Large intestine (tissue), 3 donors: Measurements from ENCODE around the gene EIF5AL1. TPM values are rescaled to one million over a fixed set of nuclear protein-coding genes. Genes with fewer than 3 reads are reported as not detected.
"Not testable (repeated sequence)": the region's sequence is repeated elsewhere in the genome, so short reads cannot be mapped to it uniquely, and the experiment has no call there.

ENCODE experiments used
- DNase-seq, 2 donors: peaks; one replicate each; pipeline versions ENCODE4 v3.0.0 to v3.0.0-alpha.2; 2013
- H3K27ac ChIP-seq: one replicate; pipeline ENCODE4 v1.5.1; 2013; ENCODE audit warnings: low read length
- H3K27me3 ChIP-seq: 2 replicates; pipeline ENCODE4 v1.6.1; 2013; ENCODE audit warnings: low read length; ENCODE audit not compliant: control insufficient read depth, insufficient read depth
- H3K36me3 ChIP-seq: 2 replicates; pipeline ENCODE4 v1.6.1; 2013; ENCODE audit warnings: low read length; ENCODE audit not compliant: control insufficient read depth, insufficient read depth
- H3K4me1 ChIP-seq: one replicate; pipeline ENCODE4 v1.6.1; 2013; ENCODE audit warnings: low read length; ENCODE audit not compliant: control insufficient read depth, insufficient read depth
- H3K4me3 ChIP-seq: one replicate; pipeline ENCODE4 v1.5.1; 2013; ENCODE audit warnings: low read length
- H3K9me3 ChIP-seq: one replicate; pipeline ENCODE4 v1.6.1; 2013; ENCODE audit warnings: mild to moderate bottlenecking, low read depth, low read length, moderate library complexity; ENCODE audit not compliant: control insufficient read depth
- WGBS: methylation state at CpG from one replicate; pipeline ENCODE4 v1.1.5; 2013; ENCODE audit warnings: low lambda C conversion rate; ENCODE audit not compliant: insufficient coverage; 5-methylcytosine and 5-hydroxymethylcytosine counted together
- polyA plus RNA-seq: library from polyadenylated mRNA; unstranded; fragments of 120-200 nt; gene quantifications from one replicate; pipeline ENCODE4 v1.2.1, GENCODE V29; 2013

EIF5AL1 gene
- polyA plus RNA-seq, 1 donor = 0.39 TPM

DNA sequence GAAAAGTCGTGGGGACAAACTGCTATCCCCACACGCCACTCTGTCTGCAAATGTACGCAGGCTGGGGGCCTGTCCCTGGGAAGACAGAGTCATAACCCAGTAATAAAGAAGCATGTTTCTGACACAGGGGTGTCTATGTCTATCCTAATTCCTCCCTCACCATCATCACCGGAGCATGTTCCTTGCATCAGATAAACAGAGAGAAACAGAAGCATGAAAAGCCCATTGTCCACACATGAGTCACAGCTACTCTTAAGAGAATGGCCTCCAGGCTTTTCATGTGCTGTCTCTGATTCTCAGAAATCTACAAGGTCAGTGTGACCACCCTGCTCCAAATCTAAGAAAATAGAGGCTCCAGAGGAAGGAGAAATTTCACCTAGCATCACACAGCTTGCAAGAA, 4.1 kb upstream of the EIF5AL1 start:
- H3K27ac ChIP-seq, H3K36me3 ChIP-seq, H3K4me1 ChIP-seq, DNase-seq, H3K9me3 ChIP-seq, H3K27me3 ChIP-seq, H3K4me3 ChIP-seq: not testable (repeated sequence)
- no CpG with 5 or more reads among the region's 4 CpGs for WGBS

DNA sequence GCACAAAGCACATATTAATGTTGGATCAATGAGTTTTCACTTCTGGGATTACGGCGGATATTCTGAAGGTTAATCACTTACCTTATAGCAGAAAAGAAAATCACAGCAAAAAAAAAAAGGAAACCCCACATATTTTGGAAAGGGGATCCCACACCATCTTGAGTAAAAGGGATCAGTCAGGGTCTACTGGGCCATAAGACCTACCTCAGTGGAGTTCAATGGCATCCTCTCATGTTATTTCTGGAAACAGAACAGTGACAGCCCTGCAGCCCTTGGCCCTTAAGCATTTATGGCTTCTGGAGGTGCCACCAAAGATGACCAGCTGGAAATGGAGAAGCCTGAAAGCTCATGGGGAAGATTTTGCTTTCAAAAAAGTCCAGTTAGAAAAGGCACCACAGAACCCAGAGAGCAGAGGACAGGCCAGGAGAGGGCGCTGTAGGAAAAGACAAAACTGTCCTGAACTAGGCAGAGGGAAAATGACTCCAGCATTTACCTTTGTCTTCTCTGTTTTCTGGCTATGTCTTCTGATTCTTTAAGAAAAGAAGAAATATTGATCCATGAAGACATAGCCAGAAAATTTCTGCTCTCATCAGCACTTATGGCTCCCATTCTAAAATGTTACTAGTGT, 2.9 kb upstream of the EIF5AL1 start:
- no CpG with 5 or more reads among the region's 3 CpGs for WGBS
- not testable (repeated sequence) for H3K27ac ChIP-seq, H3K9me3 ChIP-seq, H3K36me3 ChIP-seq, H3K4me1 ChIP-seq, H3K4me3 ChIP-seq, DNase-seq, H3K27me3 ChIP-seq

GRCh38 chr10:79509934-79510508, 2.3 kb upstream of the EIF5AL1 start:
- WGBS = no CpG with 5 or more reads among the region's 5 CpGs
- not testable (repeated sequence) for H3K36me3 ChIP-seq

DNA sequence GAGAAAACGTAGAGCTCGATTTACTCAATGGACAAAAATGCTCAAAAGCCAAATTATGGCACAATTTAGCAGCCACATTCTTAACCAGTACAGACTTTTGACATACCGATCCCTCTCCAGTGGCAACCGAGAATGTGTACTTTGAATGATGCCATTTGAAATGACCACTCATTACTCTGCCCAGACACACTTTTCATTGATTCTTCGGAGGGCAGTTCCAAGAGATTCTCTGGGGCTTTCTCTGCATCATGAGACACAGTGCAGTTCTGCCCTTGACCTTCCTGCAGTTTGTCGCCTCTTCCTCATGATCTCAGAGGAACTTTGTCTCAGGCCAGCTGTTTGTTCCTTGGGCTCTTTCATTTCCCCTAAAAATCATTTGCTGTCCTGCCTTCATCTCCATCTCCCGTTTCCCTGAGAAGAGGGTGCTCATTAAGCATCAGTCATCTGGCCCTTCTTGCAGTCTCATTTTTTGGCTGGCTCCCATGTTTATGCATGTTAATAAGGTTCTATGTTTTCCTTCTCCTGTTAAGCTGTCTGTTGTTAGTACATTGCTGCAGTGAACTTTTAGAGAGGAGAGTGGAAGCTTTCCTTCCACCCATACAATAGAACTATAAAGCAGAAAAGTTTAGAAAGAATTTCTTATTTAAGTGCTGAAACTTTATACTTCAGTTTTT, 4.3 kb downstream of the EIF5AL1 start:
- H3K9me3 ChIP-seq, H3K4me1 ChIP-seq, H3K27me3 ChIP-seq, H3K27ac ChIP-seq, H3K36me3 ChIP-seq, H3K4me3 ChIP-seq, DNase-seq: not testable (repeated sequence)
- no CpG with 5 or more reads among the region's 7 CpGs for WGBS

More at GRCh38 chr10:79509934-79510508, 2.3 kb upstream of the EIF5AL1 start:
- not testable (repeated sequence) for H3K4me3 ChIP-seq, DNase-seq, H3K4me1 ChIP-seq, H3K27me3 ChIP-seq, H3K9me3 ChIP-seq, H3K27ac ChIP-seq

DNA sequence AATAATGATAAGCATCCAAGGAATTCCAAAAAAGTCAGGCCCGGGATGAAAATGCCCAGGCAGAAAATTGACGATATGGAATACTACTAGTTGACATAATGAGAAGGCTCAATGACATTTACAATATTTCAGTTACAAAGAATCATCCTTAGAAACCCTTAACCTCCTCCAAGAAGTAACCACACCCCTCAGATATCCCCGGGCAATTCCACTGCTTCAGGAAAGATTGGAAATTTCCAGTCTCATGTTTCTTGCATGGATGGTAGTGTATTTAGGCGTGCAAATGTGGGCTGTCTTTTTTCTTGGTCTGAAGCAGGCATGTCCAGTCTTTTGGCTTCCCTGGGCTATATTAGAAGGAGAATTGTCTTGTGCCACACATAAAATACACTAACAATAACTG, 5.2 kb downstream of the EIF5AL1 start:
- H3K4me1 ChIP-seq, H3K9me3 ChIP-seq, DNase-seq, H3K4me3 ChIP-seq, H3K27me3 ChIP-seq, H3K27ac ChIP-seq, H3K36me3 ChIP-seq: not testable (repeated sequence)
- WGBS = no CpG with 5 or more reads among the region's 4 CpGs

DNA sequence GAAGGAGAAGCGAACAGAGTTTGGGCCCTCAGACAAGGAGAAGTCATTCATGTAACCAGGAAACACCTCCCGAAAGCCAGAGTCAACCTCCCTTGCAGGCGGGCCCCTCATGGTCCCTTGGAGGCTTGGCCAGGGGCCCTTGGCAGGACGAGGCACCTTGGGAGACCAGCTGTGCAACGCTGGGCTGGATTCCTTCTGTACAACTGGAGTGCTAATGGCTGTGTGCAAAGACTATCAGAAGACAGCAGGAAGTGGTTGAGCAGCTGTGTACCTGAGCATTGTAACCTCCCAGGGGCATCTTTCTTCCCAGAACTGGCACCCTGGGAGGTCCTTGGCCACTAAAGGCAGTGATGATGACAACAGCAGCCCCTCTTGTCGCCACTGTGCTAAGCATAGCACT, 9.4 kb downstream of the EIF5AL1 start:
- not testable (repeated sequence) for H3K36me3 ChIP-seq, DNase-seq, H3K4me1 ChIP-seq, H3K27me3 ChIP-seq, H3K9me3 ChIP-seq, H3K4me3 ChIP-seq, H3K27ac ChIP-seq
- no CpG with 5 or more reads among the region's 6 CpGs for WGBS

- H3K4me3 ChIP-seq, H3K27me3 ChIP-seq, H3K9me3 ChIP-seq, H3K36me3 ChIP-seq, DNase-seq, H3K4me1 ChIP-seq, H3K27ac ChIP-seq: not testable (repeated sequence)
- no CpG with 5 or more reads among the region's 4 CpGs for WGBS
Observed at GRCh38 chr10:79522464-79522863, 10.1 kb downstream of the EIF5AL1 start.

- not testable (repeated sequence) for H3K36me3 ChIP-seq, H3K4me1 ChIP-seq, H3K4me3 ChIP-seq, H3K27me3 ChIP-seq, H3K9me3 ChIP-seq, H3K27ac ChIP-seq, DNase-seq
- WGBS = no CpG with 5 or more reads among the region's 13 CpGs
Observed at GRCh38 chr10:79523157-79523853, 11.0 kb downstream of the EIF5AL1 start.

GRCh38 chr10:79525049-79525710, 12.8 kb downstream of the EIF5AL1 start:
- not testable (repeated sequence) for H3K36me3 ChIP-seq, DNase-seq, H3K9me3 ChIP-seq, H3K27me3 ChIP-seq, H3K27ac ChIP-seq, H3K4me1 ChIP-seq, H3K4me3 ChIP-seq
- no CpG with 5 or more reads among the region's 8 CpGs for WGBS

DNA sequence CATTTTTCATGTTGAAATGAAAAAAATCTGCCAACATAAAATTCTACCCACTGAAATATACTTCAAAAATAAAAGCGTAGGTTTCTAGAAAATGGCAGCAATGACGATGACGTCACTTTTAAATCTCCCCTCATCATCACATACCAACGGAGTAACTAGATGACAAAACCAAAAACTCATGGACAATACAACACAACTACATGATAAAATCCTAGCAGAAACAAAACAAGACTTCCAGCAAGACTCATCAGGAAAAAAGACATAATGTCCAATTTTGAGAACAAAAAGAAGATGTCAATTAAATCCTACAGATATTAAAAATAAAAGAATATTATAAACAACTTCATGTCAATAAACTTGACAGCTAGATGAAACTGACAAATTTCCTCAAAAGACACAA, 15.9 kb downstream of the EIF5AL1 start:
- H3K27me3 ChIP-seq, H3K4me3 ChIP-seq, H3K36me3 ChIP-seq, H3K27ac ChIP-seq, H3K9me3 ChIP-seq, H3K4me1 ChIP-seq, DNase-seq: not testable (repeated sequence)
- no CpG with 5 or more reads among the region's 4 CpGs for WGBS
